DMS 273 (cell line): Measurements from ENCODE around the gene ESAM.
"Not testable (repeated sequence)": the region's sequence is repeated elsewhere in the genome, so short reads cannot be mapped to it uniquely, and the experiment has no call there.

Source experiments
- DNase-seq: peaks from one replicate; lab custom pipeline; 2025; ENCODE audit not compliant: unreplicated experiment; lab: John Stamatoyannopoulos, UW

Gene ESAM

GRCh38 chr11:124776865-124777645, 15.0 kb upstream of the ESAM start:
- DNase-seq = no peak

GRCh38 chr11:124770959-124771358, 8.9 kb upstream of the ESAM start:
- DNase-seq = not testable (repeated sequence)

DNA sequence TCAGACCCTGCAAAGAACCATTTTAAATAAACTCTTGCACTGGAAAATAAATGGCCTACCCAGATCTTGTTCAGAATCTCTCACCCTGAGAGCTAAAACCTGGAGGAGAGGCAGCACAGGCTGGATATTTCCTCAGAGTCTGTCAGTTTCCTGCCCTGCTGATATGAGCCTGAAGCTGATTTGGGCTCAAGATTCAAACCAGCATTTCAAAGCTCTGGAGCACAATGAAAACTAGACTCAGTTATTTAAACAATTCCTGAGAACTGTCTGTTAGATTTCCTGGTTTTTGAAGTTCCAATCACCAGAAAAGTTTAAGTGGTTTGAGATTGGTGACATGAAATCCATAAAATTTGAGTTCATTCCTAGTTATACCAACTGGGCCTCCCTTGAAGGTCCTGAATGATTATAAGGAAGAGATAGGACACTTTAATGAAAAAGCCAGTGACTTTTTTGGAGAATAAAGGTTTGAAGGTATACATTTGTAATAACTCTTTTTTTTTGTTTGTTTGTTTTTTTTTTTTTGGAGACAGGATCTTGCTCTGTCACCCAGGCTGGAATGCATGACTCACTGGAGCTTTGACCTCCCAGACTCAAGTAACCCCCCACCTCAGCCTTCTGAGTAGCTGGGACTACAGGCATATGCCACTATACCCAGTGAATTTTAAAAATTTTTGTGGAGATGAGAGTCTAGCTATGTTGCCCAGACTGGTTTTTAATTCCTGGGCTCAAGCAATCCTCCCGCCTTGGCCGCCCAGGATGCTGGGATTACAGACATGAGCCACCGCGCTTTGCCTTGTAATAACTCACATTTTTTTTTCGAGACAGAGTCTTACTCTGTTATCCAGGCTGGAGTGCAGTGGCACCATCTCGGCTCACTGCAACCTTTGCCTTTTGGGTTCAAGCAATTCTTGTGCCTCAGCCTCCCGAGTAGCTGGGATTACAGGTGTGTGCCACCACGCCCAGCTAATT, 8.0 kb upstream of the ESAM start:
- DNase-seq = no peak

DNA sequence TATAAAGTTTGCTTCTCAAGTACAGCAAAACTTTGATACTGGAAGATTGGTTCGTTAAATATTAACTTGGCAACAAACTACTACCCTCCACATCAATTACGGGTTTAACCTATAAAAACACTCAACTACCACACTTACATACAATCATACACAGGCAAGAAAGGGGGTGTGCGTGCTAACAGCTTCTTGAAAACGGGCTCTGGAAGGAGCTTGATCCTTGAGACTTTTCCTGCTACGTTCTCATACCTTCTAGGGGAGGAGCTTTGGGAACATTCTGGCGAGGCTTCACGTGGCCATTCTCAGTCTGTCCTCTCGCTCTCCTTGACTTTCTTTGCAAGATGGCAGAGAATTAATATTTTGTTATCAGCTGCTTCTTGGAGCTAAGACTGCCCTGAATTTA, 6.8 kb upstream of the ESAM start:
- DNase-seq = no peak

DNA sequence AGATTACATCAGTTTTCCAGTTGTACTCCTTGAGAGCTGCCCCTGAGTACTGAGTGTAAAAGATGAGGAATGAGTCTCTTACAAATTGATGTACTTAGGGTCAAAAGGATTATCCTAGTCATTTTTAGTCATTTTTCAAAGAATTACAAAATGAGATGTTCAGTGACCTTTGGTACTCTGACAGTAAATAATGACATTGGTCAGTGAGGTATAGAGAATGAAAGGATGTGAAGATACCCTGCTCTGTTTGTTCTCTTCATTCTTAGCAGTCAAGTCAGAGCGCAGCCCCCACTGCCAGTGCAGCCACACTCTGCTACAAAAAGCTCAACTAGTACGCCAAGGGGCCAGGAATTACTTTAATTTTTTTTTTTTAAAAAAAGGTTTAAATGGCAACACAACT, 4.1 kb upstream of the ESAM start:
- no peak for DNase-seq

DNA sequence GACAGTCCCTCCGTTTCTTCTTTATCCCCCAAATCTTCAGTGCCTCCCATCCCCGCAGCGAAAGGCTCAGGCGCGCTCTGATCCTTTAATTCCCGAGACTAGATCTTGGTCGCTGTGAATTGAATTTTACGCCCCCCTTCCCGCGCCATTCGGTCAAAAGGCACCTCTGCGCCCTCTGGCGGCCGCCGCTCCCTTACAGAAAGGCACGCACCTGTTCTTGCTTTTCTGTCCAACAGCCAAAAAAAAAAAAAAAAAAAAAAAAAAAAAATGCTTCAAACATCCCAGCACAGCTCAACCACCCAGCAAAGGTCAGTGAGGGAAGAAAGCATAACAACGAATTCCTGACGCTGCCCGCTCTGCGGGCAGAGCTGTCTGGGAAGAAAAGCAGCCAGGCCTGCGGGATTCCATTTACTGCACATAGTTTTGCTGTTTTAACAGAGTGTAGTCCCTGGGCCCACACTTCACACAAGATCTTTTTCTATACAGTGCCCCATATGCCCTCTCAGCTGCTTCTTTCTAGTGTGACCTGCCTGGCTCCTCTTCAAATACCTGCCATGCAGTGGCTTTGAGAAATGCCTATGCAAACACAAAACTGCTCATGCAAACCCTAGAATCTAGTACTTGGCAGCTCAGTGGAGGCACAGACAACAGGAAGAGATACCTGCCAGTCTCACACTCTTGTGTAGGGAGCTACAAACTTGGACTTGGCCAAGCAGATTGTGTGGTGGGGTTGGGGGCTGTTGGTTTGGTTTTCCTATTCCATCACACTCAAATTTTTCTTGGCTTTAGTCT, 1.3 kb upstream of the ESAM start:
- peak; percentile 86 for DNase-seq

- peak; percentile 59 for DNase-seq
Observed at GRCh38 chr11:124762624-124763155, 600 bp upstream of the ESAM start.

DNA sequence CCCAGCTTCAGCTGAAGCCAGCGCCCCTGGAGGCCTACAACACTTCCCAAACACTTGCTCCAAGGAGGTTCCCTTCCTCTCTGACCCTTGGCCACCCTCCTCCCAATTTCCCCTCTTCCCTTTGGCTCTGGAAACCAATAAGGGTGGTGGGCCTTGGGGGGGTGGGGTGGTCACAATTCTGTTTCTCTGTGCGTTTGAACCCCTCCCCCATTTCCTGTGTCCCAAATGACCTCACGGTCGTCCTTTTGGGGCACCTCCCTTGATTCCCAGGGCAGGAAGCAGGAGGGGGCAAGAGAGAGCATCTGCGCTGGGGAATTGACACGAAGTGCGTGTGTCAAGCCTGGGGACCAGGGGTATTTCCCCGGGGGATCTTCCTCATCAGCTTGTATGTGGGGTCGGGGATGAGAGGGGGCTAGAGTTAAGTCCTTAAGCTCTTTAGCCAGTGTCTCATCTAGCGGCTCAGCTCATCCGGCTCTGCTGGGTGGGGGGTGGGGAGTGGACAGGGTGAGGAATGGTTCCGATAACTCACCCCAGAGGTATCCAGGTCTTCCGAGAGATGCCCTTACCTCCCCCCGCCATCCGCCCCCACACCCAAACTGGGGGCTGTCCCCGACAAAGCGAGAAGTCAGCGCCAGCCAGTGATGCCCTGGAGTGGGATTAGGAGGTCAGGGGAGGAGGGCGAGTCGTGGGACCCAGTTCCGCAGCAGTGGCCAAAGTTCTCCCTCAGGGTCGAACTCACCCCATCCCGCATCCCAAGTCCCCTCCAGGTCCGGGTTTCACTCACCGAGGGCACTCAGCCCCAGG, 587 bp downstream of the ESAM start:
- no peak for DNase-seq

DNA sequence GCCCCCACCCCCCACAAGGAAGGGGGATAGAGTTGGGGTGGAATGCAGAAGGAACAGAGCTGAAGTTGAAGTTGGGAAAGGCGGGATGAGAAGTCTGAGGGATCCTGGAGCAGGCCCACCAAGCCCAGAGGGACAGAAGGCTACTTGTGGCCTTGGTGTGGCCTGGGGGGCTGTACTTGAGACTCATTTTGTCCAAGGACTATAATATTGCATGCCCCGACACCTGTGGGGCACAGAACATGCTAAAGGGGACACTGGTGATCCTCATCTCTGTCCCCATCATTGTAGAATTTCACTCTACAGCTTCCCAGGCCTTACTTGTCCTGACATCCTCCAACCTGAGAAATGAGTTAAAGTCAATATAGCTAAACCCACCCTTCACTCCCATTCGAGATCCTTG, 1.3 kb downstream of the ESAM start:
- DNase-seq = no peak

GRCh38 chr11:124760205-124760652, 1.9 kb downstream of the ESAM start:
- no peak for DNase-seq

DNA sequence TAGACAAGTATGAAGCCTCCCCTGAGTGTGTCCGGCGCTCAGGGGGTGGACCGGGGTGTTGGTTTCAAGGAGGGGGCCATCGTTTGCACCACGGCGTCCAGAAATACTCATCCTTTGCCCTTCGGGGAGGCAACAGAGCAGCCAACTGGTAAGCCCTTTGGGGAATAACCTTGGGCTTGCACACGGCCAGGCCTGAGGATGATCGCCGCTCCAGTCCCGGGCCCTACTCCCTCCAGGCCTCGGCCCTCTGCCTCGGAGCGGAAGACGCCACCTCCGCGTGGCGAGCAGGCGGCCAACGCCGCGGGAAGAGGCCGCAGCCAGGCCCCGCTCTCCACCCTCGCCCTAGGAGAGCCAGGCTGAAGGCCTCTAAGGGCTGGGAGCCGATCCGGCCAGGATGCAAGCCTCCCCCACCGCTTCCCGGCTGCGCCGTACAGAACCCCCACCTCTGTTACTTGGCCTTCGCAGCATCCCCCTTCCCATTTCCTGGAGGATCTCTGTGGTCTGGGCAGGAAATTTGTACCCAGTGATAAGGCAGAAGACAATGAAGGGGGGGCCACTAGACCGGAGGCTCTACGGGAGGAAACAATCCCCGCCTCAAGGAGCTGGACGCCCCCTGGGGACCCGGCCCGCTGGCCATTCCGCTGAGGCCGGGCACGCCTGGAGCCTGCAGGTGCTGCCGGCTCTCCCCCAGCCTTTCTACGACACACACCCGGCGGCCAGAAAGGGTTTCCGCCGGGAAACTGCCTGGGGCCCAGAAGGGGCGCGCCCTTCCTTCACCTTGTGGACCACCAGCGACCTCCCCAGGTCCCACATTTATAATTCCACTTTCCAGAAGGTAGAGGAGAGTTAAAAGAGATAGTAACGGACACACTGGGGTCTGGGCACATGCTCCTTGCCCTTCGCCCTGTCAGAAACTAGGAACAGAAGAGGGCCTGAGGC, 2.6 kb downstream of the ESAM start:
- no peak for DNase-seq

DNA sequence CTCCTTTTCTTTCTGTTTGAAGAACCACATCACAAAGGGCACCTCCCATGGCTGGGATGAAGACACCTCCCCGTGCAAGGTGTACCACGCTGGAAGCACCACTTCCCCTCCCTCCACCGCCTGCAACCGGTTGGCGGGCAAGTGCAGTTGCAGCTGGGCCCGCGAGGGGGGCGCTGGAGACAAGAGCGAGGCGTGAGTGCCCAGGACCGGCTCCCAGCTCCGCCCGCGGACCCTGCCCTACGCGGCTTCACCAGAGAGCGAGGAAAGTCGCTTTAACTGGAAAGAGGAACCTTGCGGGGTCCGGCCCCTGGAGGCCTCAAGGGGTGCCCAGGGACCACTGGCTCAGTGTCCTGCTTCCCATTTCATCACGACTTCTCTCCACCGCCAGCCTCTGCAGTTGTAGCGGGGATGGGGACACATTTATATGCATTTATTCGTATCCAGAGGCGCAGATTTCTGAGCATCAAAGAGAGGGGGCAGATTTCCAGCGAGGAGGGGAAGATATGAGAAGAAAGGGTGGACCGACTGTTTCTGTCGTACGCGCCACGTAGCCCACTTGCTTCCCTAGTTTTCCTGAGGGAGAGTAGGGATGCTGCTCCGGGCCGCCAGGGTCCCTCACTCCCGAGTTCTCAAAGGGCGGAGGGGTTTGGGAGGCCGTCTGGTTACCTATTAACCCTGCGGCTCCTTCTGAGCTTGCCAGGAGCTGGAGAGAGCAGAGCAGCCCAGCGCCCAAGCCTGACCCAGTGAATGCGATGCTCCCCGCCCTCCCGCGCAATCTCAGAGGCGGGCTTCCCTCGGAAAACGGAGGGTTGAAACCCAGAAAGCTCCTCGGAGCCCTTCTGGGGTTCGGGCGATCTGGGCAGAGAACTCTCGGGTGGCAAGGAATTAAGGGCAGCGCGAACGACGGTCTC, 3.5 kb downstream of the ESAM start:
- DNase-seq = peak; percentile 87

- no peak for DNase-seq
Observed at GRCh38 chr11:124757320-124757719, 4.8 kb downstream of the ESAM start.

DNA sequence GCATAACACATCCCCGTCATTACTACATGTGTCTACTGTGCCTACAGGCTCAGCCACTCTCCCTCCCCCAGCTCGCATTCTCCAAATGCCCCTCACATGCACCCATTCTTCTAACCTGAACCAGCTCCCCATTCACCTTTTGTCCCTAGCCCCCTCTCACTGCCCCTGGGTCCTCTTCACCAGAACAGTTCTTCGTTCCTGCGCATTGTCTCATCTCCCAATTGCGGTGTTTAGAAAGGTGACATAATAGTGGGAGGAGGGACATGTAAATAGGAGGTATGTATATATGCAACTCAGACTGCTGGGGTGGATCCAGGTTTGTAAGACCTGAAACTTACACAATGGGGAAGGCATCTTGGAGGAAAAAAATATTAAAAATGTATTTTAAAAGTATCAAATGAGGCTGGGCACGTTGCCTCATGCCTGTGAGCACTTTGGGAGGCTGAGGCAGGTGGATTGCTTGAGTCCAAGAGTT, 5.3 kb downstream of the ESAM start:
- DNase-seq = no peak

DNA sequence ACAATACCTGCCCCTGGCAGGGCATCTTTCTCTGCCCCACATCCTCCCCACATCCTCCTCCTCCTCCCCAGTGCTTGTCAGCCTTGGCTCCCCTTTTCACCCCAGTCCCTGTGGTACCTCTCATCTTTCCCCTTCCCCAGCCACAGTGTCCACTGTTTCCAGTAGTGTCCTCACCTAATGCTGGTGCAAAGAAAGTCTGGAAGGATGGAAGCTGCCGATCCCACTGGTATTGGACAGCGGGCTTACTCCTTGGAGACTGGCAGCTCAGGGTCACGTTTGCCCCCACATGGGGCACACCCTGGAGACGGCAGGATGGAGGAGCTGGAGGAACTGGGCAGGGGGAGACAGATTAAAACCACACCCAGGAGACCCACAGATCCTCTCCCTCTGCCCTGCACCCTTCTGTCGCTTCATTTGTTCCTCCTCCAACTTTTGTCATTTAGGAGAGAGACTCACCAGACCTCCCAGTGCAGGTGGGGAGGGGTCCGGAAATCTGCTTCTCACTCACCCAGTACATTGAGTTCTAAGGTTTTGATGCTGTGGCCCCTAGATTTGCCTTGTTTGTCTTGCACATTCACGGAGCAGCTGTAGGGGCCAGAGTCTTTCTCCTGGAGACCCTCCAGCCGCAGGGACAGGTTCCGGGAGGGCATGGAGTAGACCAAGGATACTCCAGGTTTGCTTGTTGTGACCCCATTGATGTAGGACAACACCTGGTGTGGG, 5.9 kb downstream of the ESAM start:
- DNase-seq = no peak

DNA sequence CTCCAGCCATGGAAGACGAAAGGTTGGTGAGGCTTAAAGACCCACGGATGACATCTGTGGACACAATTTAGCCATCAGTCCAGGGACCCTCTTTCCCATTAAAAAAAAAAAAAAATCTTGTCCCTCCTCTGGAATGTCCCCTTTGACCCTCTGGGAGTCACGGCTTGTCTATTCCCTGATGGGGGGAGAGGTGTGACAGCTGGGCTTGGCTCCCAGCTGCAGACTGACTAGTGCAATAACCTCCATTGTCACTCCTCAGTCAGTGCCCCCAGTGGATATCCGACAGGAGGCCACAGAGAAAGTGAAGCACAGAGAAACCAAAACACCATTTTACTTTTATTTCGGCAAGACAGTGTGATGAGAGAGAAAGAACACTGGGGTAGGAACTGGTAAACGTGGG, 7.4 kb downstream of the ESAM start:
- DNase-seq = no peak

DNA sequence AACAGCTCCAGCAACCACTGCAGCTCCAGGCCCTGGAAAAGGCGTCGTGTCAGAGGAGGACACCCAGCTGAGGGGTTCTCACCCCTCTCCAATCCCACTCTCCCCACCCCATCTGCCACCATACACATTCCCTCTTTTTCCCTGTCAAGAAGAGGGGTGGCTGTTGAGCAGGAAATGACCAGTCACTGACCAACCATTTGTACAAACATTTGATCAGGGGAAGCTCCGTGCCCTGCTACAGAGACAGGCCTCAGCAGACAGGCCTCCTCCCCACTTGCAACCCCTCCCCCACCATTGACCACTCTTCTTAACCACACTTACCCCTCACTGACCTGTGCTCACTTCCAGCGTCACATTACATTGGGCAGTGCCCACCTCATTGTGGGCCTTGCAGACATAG, 7.8 kb downstream of the ESAM start:
- DNase-seq = no peak
